Gastroesophageal sphincter (tissue), 3 donors: Measurements from ENCODE around the gene CFAP69.

ENCODE experiments used
- CTCF ChIP-seq, 4 experiments: fragments of 200-600 bp in 2 of 4; fragments of 450-650 bp in 2 of 4; sonication (generic) in 1 of 4; IDR thresholded peaks; one replicate each; pipeline ENCODE4 v1.5.1; 2017 to 2019; ENCODE audit warnings: antibody characterized with exemption in 4 of 4, mild to moderate bottlenecking in 2 of 4, moderate library complexity in 2 of 4
- EP300 ChIP-seq: sonication (generic); formaldehyde crosslinking; IDR thresholded peaks from one replicate; pipeline ENCODE4 v1.6.1; 2017; ENCODE audit warnings: antibody characterized with exemption, mild to moderate bottlenecking
- POLR2A ChIP-seq, 2 donors: fragments of 450-650 bp; IDR thresholded peaks; one replicate each; pipeline ENCODE4 v1.6.1; 2017; ENCODE audit warnings: antibody characterized with exemption in 2 of 2, mild to moderate bottlenecking in 2 of 2, moderate library complexity in 1 of 2
- POLR2AphosphoS5 ChIP-seq: sonication (generic); formaldehyde crosslinking; IDR thresholded peaks from one replicate; pipeline ENCODE4 v1.6.1; 2017; ENCODE audit warnings: antibody characterized with exemption

GRCh38 chr7:90209776-90210175, 35.2 kb upstream of the CFAP69 start:
- TF ChIP-seq CTCF (IDR thresholded peaks at IDR 0.05) = no peak
- TF ChIP-seq POLR2AphosphoS5 = no peak
- TF ChIP-seq EP300 = no peak
- no peak for TF ChIP-seq POLR2A (IDR thresholded peaks at IDR 0.05)
